HG02938 (cell line): ENCODE results near the gene TTLL4.

Source experiments
- ATAC-seq: cut with Tn5 transposase; IDR thresholded peaks from one replicate; pipeline ENCODE4 v1.9.1; 2021; ENCODE audit warnings: mild to moderate bottlenecking, moderate library complexity; ENCODE audit not compliant: unreplicated experiment

The TTLL4 gene

DNA sequence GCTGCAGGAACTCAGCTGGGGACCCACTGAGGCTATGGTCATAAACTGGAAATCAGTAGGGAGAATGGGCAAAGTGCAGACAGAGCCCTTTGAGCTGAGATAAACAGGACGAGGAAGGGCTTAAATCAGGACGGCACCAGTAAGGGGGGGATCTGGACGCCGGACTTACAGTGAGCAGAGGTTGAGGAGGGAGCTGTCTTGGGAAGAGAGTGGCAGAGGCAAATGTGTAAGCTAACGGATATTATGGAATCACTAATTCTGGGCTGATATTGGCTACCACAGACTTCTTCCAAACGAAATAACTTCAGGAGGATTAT lies 71.9 kb downstream of the TTLL4 start:
- ATAC-seq, result no peak

DNA sequence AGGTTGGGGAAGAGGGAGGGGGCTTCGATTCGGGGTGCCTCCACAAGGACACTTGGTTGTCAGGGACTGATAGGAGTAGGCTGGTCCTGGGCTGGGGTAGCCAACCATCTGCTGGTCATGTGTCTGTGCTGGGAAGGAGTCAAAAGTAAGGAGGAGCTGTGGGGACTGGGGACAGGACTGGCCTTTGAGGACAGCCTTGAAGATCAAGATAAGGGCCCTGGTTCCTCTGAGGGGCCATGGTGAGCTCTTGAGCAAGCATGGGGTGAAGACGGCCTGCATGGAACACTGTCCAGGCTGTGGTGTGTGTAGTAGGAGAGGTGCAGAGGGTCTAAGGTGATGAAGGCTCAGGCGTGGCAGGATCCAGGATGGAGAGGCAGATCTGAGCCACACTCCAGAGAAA lies 73.1 kb downstream of the TTLL4 start:
- ATAC-seq, result no peak

DNA sequence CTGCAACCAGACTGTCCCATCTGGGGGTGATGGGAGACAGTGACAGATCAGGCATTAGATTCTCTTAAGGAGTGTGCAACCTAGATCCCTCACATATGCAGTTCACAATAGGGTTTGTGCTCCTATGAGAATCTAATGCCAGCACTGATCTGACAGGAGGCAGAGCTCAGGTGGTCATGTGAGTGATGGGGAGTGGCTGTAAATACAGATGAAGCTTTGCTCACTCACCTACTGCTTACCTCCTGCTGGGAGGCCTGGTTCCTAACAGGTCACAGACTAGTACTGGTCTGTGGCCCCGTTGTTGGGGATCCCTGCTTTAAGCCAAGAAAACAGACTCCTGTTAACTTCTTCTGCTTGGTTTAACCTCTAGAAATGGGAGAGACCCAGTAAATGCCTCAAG lies 74.5 kb downstream of the TTLL4 start:
- ATAC-seq, result no peak

DNA sequence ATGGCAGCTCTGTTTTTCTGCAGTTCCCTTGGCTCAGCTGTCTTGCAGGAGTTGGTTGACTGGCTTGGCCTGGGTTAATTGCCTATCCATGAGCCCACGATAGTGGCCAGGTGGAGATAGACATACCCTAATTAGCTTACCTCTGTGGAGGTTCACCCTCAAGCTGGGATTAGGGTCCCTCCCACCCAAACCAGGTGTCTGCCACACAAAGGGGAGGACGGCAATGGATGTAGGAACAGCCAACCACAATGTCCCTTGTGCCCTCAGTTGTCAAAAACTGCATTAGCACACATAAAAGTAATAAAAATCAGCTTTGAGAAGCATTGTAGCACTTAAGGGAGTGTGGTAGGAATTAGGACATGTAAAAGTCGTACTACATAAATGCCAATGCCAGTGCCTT lies 75.5 kb downstream of the TTLL4 start:
- no peak for ATAC-seq

- ATAC-seq, result no peak
These were observed 78.1 kb downstream of the TTLL4 start for GRCh38 chr2:218788529-218789255.

DNA sequence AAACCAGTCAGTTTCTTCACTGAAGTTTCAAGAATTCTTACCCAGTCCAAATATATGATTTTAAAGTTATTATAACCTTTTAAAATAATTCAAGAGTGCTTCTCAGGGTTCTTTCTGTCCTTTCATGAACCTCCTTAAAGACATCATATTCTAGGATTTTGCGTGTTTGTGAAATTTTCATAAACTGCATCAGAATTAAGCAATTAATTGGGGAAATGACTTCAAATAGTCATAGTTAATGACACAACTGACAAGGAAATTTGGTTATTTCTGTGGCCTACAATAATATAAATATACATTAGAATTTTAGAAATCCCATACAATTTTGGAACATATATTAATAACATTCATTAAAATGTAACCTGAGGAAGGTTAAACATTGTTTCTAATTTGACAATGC lies 81.8 kb downstream of the TTLL4 start:
- ATAC-seq, result no peak

- ATAC-seq, result no peak
These were observed 86.1 kb downstream of the TTLL4 start for GRCh38 chr2:218796691-218797090.

GRCh38 chr2:218798767-218799504 lies 88.3 kb downstream of the TTLL4 start:
- no peak for ATAC-seq

DNA sequence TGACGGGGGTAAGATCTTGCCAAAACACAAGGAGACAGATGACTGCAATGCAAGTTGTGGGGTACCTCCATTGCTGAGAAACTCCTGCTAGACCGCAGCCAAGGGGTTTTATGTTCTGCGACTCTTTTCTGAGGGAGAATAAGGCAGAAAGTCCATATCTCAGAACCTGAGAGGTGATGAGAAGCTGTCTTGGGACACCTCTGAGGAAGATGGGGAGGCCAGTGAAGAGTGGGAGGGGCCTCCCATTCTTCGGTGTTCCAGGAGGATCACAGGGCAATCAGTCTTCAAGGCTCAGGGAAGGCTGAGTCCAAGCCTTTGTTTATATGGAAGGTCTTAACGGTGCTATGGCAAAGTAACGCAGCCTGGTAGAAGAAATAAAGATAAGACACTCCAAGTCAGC lies 89.4 kb downstream of the TTLL4 start:
- ATAC-seq, result no peak

DNA sequence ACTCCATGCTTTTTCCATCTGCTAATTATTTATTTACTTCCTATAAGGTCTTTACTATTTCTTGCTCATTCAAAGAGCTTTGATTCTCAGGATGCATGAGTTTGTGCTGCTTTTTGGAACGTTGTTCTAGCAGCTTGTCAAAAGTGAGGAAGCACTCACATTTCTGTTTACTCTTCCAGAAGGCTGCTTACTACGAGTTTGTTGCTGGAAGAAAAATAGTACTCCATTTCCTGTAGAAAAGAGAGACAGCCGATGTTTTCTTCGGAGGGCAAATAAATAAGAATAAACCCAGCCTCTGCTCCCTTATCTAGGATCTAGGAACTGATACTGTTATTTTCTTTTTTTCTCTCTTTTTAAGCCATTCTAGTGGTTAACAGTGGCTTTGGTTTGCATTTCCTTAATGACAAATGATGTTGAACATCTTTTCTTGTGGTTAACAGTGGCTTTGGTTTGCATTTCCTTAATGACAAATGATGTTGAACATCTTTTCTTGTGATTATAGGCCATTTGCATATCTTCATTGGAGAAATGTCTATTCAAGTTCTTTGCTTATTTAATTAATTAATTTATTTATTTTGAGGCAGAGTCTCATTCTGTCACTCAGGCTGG lies 91.9 kb downstream of the TTLL4 start:
- ATAC-seq, result no peak

GRCh38 chr2:218804817-218805216 lies 94.2 kb downstream of the TTLL4 start:
- no peak for ATAC-seq
